Measurements from ENCODE around the gene DPH5. TPM values are rescaled to one million over a fixed set of nuclear protein-coding genes. Genes with fewer than 3 reads are reported as not detected.

Gene DPH5
- total and polyA plus RNA-seq, 2 of the 4 experiments (the other 2 are of a cell fraction) = 32.3 to 42.0 TPM

GRCh38 chr1:101044749-101045148 is 19.2 kb upstream of the DPH5 start:
- no peak overlapping the region for H2BK120ac ChIP-seq (ENCODE audit: low read depth, low read length)
- peaks cover 0 to 16% of the 10 kb centered on the region in 2 experiments; a peak in 3 of 4 replicates for H3K79me1 ChIP-seq (ENCODE audit: low read depth in 1 of 2, low read length in 2 of 2)
- in situ Hi-C loops (cut with MboI; ENCODE audit: low sequenced_read_pairs) (loop anchor here (25.0 kb wide), 1 partner anchor 193 kb away; the partner anchor contains the start of gene S1PR1), dilution Hi-C loops (cut with HindIII; ENCODE audit: low sequenced_read_pairs, unreplicated experiment) (no loop called here), intact Hi-C loops (cut with micrococcal nuclease) (no loop called here)
- H3K4ac ChIP-seq (ENCODE audit: low read depth, low read length) = no peak overlapping the region
- no peak overlapping the region for H2BK15ac ChIP-seq (ENCODE audit: low read depth, low read length)
- no peak overlapping the region for H3K27ac ChIP-seq (ENCODE audit: insufficient read depth, low read length)
- H4K91ac ChIP-seq (ENCODE audit: insufficient read depth, low read depth, low read length) = no peak overlapping the region
- no peaks in the 10 kb centered on the region for H3K27me3 ChIP-seq (ENCODE audit: control insufficient read depth, insufficient read depth, low read length)
- no peak overlapping the region for H2BK5ac ChIP-seq (ENCODE audit: low read depth, low read length, poor library complexity, severe bottlenecking)
- no peak overlapping the region for H3K4me2 ChIP-seq (ENCODE audit: low read depth, low read length)
- H4K5ac ChIP-seq (ENCODE audit: low read depth, low read length) = no peak overlapping the region
- H2AK9ac ChIP-seq (replicated peaks; ENCODE audit: low read depth, low read length, poor library complexity) = no peak overlapping the region
- H3K36me3 ChIP-seq (ENCODE audit: control insufficient read depth, insufficient read depth, low read length) = peaks cover 4% of the 10 kb centered on the region; the same call in 1 of the 2 replicates
- no peak overlapping the region for H3K18ac ChIP-seq (ENCODE audit: low read depth, low read length)
- H4K8ac ChIP-seq (ENCODE audit: low read depth in 2 of 2, low read length in 2 of 2) = no peak overlapping the region
- ATAC-seq (ENCODE audit: low read depth) = no peak
- no peak overlapping the region for H2AFZ ChIP-seq (replicated peaks; ENCODE audit: low read length, poor library complexity)
- DNase-seq = no peak
- ChIA-PET POLR2A (ENCODE audit: unreplicated experiment) (no interaction called here), CTCF (no interaction called here)
- H3K14ac ChIP-seq (replicated peaks; ENCODE audit: low read depth, low read length) = no peak overlapping the region
- no peak overlapping the region for H2AK5ac ChIP-seq (ENCODE audit: low read depth, low read length)
- H3K4me1 ChIP-seq (ENCODE audit: control insufficient read depth, insufficient read depth, low read length) = no peaks in the 10 kb centered on the region
- H2BK20ac ChIP-seq (ENCODE audit: low read depth, low read length) = no peak overlapping the region
- no peaks in the 10 kb centered on the region for H3K9me1 ChIP-seq (ENCODE audit: insufficient read depth, low read length)
- BruUV-seq (replicated peaks) = no TSS peak
- no peak overlapping the region for H3K9ac ChIP-seq (ENCODE audit: low read depth, low read length)
- no peak overlapping the region for H3K56ac ChIP-seq (ENCODE audit: extremely low read depth, insufficient read depth, low read length)
- no peak overlapping the region for H3K4me3 ChIP-seq (ENCODE audit: insufficient read depth, low read depth, low read length)
- TF ChIP-seq MAFK (IDR thresholded peaks at IDR 0.05; ENCODE audit: low read depth, low read length) (no peak), FOS (IDR thresholded peaks at IDR 0.05; ENCODE audit: low read depth, low read length) (no peak), MAZ (IDR thresholded peaks at IDR 0.05; ENCODE audit: borderline replicate concordance, low read depth, low read length) (no peak), SMC3 (IDR thresholded peaks at IDR 0.05; ENCODE audit: low read depth, low read length) (no peak), RFX5 (IDR thresholded peaks at IDR 0.05; ENCODE audit: low read depth, low read length) (no peak), BHLHE40 (IDR thresholded peaks at IDR 0.05; ENCODE audit: low read depth, low read length) (no peak), RAD21 (IDR thresholded peaks at IDR 0.05; ENCODE audit: low read length) (no peak)
- H4K20me1 ChIP-seq (ENCODE audit: insufficient read depth, low read length) = no peaks in the 10 kb centered on the region
- peaks cover 7% of the 10 kb centered on the region for H3K9me3 ChIP-seq (ENCODE audit: control insufficient read depth, insufficient read depth, low read length)
- no peak overlapping the region for H3K23ac ChIP-seq (ENCODE audit: low read depth, low read length)
